GM18909 (cell line): ENCODE data around the gene ACTG1.

Experiments
- ATAC-seq: cut with Tn5 transposase; IDR thresholded peaks from one replicate; pipeline ENCODE4 v1.9.1; 2021; ENCODE audit warnings: mild to moderate bottlenecking; ENCODE audit not compliant: unreplicated experiment, poor library complexity

ACTG1 gene

DNA sequence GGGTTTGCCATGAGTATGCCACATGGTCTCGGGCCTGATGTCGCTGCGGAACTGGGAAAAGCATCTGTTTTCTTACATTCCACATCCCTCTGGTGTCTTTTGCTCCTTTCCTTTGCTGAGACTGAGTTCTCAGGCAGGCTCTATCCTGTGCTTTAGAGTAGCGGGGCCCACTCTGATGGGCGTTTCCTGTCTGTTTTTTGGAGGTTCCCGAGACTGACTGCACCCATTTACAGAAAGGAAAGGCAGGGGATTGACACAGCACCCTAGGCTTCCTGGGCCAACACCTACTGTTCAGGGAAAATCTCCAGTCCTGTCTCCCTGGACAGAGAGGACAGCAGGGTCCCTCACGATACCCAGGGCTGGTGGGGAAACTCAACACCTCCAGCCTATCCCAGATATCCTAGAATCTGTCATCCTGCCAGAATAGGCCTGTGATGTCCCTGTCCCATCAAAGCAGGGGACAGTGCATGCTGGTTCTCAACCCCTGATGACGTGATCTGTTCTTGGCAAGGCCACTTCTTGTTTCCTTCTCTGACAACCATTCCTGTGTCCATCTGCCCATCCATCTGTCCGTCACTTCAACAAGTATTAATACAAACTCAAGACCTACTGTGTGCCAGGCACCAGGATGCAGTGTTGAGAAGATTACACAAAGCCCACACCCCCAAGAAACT lies 42.2 kb downstream of the ACTG1 start:
- ATAC-seq = no peak

DNA sequence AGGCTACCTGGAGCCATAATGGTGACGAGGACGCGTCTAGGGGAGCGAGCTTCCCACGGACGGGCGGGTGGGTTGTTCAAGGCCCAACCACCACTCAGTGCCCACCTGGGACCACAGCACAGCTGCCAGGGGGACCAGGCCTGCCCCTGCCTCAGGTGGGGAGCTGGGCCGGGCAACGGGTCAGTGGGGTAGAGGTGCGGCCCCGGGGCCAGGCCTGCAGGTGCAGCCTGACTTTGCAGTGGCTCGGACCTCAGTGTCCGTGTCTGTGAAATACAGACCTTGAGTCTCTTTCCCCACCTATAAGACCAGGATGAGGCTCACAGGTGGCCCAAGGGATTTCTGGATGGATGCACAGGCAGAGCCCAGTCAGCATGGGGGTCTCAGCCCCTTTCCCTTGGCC lies 43.3 kb downstream of the ACTG1 start:
- ATAC-seq = no peak

DNA sequence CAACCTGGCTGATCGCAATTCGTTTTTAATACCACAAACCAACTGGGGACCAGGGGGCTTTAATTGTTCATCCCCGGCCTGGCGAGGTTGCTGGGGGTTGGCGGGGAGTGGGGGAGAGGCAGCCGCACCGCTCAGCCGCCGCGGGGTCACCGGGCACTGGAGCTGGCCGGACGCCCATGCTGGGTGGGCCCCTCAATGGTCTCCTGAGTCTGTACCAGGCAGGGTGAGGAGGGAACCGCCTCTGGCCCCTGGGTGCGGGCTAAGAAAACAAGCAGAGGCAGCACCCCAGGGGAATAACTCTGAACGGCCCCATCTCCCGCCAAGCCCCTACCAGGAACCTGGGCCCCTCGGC lies 43.9 kb downstream of the ACTG1 start:
- ATAC-seq = no peak

DNA sequence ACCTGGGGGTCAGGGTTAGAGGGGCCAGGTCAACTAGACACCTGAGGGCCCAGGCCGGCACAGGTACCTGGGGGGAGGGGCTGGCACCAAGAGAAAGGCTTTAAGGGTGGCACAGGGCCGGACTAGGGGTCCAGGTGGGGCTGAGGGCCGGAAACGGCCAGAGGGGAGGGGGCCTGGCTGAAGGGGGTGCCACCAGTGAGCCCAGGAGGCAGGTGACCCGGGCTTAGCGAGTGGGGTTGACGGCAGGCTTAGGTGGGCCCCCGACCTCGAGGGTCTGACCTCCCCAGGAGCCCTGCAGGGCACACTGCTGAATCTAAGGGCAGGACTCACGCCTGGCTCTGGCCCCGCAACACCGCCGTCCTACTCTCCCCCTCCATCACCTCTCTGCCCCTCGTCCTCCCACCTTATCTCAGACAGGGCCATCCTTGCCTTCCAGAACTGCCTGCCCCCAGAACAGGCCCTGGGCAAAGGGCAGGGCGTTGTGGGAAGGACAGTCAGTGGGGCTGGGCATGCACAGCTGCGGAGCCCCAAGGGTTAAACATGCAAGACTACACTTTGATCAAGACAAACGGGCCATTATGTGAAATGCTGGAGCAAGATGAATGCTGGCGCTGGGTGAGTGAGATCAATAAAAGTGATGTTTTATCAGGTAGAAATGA lies 44.4 kb downstream of the ACTG1 start:
- no peak for ATAC-seq

DNA sequence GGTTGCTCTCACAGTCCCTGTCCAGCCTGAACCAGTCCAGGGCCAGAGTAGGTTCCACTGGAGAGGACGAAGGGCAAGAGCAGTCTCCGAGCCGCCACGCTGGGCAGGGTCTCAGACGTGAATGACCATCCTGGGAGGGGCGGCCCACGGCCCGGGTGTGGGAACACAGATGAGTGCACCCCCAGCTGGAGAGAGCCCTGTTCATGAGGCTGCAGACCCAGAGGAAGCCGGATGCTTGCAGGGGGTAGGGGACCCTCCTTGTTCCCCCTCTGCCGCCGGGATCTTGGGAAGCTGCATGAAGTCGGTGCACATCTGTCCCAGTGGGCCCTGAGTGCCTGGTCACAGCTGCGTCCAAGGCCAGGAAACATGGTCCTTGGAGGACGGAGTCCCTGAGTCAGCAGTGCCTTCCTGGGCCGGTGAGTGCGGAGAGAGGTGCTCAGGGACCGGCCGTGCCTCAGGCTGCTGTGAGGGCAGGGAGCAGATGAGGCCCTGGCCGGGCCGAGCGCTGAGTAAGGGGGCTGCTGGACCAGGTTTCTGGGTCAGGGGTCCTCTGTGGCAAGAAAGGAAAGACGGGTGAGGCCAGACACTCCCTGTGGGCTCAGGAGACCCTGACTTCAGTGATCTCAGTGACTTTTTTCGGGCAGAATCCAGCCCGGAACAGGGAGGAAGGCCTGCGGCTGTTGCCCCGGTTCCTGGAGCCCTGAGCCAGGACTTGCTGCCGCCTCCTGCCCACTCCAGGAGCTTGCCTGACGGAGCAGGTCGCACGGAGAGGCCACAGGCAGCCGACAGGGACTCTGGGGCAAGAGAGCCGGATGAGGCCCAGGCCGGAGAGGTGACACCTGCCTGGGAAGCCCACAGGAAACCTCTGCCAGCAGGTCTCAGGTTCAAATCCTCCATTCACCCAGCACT lies 45.8 kb downstream of the ACTG1 start:
- ATAC-seq = no peak

DNA sequence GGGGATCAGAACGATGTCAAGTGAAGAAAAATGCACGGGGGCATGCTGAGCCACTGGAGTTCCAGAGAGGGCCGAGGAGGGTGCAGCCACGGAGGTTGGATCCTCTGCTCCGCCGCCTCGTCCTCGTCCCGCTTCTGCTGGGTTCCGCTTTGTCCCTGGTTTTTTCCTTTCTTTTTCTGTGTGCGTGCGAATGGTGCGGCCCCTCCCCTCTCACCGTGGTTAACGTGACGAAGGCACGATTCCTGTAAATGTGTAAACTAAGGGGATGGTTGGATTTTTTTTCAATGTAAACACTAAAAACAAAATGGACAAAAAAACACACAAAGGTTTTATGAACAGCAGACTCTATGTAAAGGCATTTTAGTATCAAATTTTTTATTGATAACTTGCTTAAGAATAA lies 46.7 kb downstream of the ACTG1 start:
- no peak for ATAC-seq

DNA sequence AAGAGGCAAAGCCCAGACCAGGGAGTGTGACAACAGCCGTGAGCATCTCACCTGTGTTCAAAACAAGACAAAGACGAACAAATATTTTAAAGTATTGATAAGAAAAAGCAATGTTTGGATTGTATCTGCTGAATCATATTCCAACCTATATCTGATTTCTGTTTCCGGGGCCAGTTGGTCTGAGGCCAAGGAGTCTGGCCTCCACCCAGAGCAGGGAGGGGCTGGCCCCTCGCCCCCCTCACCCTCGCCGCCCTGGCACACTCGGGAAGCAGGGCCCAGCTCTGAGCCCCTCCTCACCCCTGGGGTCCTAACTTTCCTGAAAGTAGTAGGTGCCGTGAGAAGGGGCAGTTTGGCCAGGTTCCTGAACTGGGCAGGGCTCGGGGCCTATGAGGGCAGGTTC lies 48.0 kb downstream of the ACTG1 start:
- ATAC-seq = no peak

DNA sequence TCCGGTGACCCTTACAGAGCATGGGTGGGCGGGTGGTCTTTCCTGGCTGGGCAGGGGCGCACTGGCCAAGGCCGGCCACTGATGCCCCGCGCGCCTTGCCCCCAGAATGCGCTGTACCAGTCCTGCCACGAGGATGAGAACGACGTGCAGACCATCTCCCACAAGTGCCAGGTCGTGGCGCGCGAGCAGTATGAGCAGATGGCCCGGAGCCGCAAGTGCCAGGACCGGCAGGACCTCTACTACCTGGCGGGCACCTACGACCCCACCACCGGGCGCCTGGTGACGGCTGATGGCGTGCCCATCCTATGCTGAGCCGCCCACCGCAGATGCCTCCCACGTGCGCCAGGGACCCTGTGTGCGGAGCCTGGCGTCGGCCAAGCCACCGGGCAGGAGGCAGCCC lies 49.1 kb downstream of the ACTG1 start:
- no peak for ATAC-seq

DNA sequence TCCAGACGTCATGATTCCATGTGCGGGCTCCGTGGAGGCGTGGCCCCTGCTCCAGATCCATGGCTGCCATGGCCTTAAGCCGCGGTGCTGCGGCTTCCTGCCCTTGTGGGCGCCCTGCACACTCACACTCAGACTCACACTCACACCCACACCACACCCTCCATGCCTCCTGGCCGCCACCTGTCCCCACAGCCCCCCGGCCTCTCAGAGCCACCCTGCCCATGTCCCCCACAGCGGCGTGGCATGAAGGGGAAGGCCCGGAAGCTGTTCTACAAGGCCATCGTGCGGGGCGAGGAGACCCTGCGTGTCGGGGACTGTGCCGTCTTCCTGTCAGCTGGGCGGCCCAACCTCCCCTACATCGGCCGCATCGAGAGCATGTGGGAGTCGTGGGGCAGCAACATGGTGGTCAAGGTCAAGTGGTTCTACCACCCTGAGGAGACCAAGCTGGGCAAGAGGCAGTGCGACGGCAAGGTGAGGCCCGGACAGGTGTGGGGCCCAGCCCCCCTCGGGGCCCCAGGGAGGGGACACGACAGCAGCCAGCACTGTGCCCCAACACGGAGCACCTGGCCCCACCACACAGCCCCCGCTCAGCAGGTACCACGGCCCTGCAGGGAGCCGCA lies 50.0 kb downstream of the ACTG1 start:
- ATAC-seq = no peak

DNA sequence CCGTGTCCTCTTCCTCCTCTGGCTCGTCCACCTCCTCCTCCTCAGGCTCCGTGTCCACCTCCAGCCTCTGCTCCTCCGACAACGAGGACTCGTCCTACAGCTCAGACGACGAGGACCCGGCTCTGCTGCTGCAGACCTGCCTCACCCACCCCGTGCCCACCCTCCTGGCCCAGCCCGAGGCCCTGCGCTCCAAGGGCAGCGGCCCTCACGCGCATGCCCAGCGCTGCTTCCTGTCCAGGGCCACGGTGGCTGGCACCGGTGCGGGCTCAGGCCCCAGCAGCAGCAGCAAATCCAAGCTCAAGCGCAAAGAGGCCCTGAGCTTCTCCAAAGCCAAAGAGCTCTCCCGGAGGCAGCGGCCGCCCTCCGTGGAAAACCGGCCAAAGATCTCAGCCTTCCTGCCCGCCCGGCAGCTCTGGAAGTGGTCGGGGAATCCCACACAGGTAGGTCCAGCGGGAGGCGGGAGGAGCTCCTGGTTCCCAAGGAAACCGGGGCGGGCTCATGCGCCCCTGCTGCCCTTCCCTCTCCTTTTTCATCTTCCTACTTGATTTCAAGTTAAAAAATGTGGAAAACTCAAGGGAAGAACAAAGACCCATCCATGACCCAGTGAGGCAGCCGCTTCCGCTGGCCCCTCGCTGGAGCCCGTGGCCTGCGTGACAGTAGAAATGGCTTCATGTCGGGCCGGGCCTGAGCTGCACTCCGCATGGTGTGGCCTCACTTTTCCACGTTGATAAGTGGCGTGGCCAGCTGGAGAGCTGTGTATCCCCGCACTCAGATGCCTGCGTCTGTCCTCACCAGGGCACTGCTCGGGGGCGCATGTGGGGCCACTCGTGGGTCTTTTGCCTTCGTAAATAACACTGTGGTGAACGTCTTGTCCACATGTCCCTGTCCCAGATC lies 50.7 kb downstream of the ACTG1 start:
- no peak for ATAC-seq

DNA sequence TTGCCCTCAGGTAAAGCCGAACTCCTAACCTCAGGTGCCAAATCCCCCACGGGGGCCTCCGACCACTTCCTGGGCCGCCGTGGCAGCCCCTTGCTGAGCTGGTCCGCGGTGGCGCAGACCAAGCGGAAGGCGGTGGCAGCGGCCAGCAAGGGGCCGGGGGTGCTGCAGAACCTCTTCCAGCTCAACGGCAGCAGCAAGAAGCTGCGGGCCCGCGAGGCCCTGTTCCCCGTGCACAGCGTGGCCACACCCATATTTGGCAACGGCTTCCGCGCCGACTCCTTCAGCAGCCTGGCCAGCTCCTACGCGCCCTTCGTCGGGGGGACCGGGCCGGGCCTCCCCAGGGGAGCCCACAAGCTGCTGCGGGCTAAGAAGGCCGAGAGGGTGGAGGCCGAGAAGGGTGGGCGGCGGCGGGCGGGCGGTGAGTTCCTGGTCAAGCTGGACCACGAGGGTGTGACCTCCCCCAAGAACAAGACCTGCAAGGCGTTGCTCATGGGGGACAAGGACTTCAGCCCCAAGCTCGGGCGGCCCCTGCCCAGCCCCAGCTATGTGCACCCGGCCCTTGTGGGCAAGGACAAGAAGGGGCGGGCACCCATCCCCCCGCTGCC lies 51.6 kb downstream of the ACTG1 start:
- ATAC-seq = no peak
